GM12891 (cell line): Measurements from ENCODE around the gene SLC17A9. TPM values are rescaled to one million over a fixed set of nuclear protein-coding genes. Genes with fewer than 3 reads are reported as not detected.

Experiments
- DNase-seq: peaks from one replicate; pipeline ENCODE4 v3.0.0; 2011; ENCODE audit warnings: low spot score; ENCODE audit not compliant: insufficient read length
- FAIRE-seq: peaks from 2 replicates; lab custom pipeline; 2011; peaks lifted over from hg19 to GRCh38; lab: Jason Lieb, UNC
- PAX5 ChIP-seq: IDR thresholded peaks from 2 replicates; pipeline ENCODE4 v1.6.1; 2011; ENCODE audit warnings: low read length, moderate library complexity, mild to moderate bottlenecking; ENCODE audit not compliant: insufficient read depth, severe bottlenecking
- POLR2A ChIP-seq: IDR thresholded peaks from 2 replicates; pipeline ENCODE4 v1.6.1; 2011; ENCODE audit warnings: low read depth, low read length, control low read depth
- POLR2AphosphoS5 ChIP-seq: IDR thresholded peaks from 2 replicates; pipeline ENCODE4 v1.6.1; 2011; ENCODE audit warnings: low read depth, low read length, control low read depth
- POU2F2 ChIP-seq: IDR thresholded peaks from 2 replicates; pipeline ENCODE4 v1.6.1; 2011; ENCODE audit warnings: low read depth, mild to moderate bottlenecking, control low read depth, low read length, moderate library complexity
- SPI1 ChIP-seq: IDR thresholded peaks from 2 replicates; pipeline ENCODE4 v1.6.1; 2011; ENCODE audit warnings: low read depth, low read length, control low read depth
- TAF1 ChIP-seq: IDR thresholded peaks from 2 replicates; pipeline ENCODE4 v1.6.1; 2011; ENCODE audit warnings: low read depth, low read length, control low read depth
- polyA plus RNA-seq: library from polyadenylated mRNA; unstranded; fragments of >200 nt; gene quantifications from one replicate; pipeline ENCODE4 v1.2.1, GENCODE V29; 2012; ENCODE audit warnings: low read depth, missing spikeins, inconsistent platforms; ENCODE audit not compliant: missing spikeins

SLC17A9 gene, protein sequence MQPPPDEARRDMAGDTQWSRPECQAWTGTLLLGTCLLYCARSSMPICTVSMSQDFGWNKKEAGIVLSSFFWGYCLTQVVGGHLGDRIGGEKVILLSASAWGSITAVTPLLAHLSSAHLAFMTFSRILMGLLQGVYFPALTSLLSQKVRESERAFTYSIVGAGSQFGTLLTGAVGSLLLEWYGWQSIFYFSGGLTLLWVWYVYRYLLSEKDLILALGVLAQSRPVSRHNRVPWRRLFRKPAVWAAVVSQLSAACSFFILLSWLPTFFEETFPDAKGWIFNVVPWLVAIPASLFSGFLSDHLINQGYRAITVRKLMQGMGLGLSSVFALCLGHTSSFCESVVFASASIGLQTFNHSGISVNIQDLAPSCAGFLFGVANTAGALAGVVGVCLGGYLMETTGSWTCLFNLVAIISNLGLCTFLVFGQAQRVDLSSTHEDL
- polyA plus RNA-seq: 33.7 TPM

DNA sequence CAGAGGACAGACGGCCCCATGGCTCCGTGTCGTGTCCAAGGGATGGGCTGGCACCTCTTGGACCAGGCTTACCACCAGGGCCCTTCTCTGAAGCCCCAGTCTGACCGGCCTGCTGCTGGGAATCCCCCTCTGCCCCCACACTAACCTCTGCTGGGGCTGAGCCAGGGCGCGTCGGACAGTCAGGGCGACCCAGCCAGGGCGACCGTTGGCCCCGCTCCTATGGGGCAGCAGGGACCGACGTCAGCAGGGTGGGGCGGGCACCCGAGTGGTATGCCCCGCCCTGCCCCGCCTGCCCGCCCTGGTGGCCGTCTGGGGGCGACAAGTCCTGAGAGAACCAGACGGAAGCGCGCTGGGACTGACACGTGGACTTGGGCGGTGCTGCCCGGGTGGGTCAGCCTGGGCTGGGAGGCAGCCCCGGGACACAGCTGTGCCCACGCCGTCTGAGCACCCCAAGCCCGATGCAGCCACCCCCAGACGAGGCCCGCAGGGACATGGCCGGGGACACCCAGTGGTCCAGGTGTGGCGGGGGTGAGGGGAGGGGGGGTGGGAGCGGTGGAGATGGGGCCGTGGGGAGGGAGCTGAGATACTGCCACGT, at the start of gene SLC17A9:
Gene SLC17A9, plus strand, starts transcription at position 337 of the 595 bp plus-strand sequence. Its CDS starts 122 bp downstream, at position 459.
- DNase-seq (peak; percentile 86), FAIRE-seq (peak; percentile 85)
- TF ChIP-seq SPI1 (no peak), TAF1 (no peak), PAX5 (no peak), POU2F2 (no peak), POLR2AphosphoS5 (peak; percentile 68; the same call in 1 of the 2 replicates), POLR2A (0 out of 2 replicates have a peak, but pooled peaks have one; percentile 36)

DNA sequence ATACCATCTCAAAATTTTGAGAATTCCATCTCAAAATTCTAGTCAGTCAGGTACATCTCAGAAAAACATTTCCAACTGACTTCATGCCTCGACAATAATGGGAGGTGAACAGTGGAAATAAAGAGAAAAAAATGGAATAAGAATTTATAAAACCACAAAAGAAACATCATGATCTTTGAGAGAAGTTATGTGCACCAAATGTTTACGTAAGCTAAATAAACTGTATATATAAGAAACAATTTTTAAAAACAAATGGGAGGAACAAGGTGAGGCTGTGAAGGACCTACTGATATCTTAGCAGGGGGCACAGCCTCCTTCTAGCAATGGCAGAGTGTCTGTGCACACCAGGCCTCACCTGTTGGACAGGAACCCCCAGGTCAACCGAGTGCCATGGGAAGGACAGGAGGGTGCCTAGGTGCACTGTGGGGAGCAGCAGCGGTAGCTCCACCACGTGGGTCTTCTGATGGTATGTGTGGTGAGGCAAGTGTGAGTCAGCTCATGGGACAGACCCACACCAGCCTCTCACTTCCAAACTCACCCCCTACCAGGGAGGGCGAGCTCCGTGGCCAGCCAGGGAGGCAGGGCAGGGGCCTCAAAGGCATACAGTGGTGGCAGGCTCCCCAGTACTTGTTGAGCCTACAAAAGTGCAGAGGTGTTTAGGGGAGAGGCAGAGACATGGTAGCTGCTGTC, 49.4 kb upstream of the SLC17A9 start:
- TF ChIP-seq POLR2AphosphoS5 (peak; percentile 61), PAX5 (no peak)
- DNase-seq: no peak
- no peak for FAIRE-seq

DNA sequence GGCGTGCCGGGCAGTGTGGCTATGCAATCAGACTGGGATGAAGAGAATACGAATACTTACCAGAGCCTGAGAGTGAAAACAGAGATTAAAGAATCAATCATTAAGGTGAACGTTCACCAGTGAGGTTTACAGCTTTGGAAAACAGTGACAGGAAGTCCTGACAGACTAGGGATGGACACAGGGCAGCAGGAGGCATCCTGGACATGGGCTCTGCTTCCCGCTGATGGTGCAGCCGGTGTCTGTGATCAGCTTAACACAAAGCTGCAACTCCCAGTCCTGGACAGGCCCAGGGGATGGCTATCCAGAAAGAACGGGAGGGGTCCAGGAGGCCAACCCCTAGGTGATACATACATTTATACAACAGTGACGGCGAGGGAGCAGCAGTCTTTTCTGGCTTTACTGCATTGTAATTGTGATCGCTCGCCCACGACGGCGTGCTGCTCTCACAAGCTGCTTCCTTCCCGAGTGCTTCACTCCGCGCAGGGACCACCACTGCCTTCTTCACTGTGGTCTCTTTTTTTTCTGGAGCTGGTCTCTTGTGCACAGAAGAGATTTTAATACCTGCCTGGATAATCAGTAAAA, 46.9 kb upstream of the SLC17A9 start:
- DNase-seq (no peak), FAIRE-seq (no peak)
- TF ChIP-seq POU2F2: no peak
- no peak for TF ChIP-seq POLR2A
- TF ChIP-seq SPI1: no peak
- TF ChIP-seq TAF1: no peak
- TF ChIP-seq PAX5: no peak
- TF ChIP-seq POLR2AphosphoS5: no peak

DNA sequence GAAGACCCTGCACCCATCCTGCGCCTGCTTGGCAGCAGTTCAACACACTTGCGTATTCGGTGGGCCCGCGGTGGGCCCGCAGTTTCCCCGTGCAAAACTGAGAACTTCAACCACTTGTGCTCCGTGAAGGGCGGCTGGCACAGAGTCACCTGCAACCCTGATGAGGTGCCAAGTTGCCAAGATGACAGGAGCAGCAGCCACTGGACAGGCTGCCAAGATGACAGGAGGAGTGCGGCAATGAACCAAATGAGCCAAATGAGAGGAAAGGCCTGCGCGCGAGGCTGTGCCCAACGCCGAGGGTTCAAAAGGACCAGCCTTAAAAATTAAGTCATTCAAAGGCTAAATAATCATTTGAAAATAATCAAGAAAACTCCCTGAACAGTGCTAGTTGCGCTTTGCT, 46.3 kb upstream of the SLC17A9 start:
- no peak for TF ChIP-seq POLR2A
- no peak for TF ChIP-seq SPI1
- no peak for TF ChIP-seq PAX5
- no peak for TF ChIP-seq TAF1
- TF ChIP-seq POLR2AphosphoS5: no peak
- TF ChIP-seq POU2F2: no peak
- FAIRE-seq: no peak
- no peak for DNase-seq

DNA sequence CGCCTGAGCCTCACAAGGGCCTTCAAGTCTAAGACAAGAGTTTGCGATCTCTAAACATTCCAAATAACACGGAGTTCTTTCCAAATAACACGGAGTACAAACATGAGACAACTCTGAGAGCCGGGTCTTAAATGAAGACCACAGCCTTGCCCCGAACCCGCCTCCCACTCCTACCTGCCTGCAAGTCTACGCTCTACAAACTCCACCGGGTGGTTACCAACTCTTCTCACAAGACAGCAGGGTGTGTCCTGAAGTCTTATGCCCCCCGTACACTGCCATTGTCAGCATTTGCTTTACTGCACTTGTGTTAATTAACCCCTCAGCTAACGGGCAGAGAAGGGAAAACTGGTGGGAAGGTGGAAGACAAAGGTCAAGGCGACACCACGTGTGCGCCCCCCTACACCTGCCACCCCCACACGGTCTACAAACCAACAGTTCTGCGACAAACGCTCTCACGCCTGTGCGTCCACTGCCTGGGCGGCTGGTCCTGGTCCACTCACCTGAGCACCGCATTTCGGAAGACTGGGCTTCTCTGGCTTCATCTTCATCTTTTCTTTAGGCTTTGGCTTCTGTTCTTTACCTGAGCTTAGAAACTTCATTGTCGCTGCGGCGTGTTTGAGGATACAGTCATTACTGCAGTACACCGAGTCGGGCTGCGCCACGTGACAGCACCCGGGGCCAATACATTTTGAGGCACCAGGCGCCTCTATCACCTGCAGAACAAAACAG, 45.7 kb upstream of the SLC17A9 start:
- DNase-seq (no peak), FAIRE-seq (no peak)
- TF ChIP-seq POU2F2: no peak
- no peak for TF ChIP-seq POLR2AphosphoS5
- no peak for TF ChIP-seq TAF1
- TF ChIP-seq POLR2A: no peak
- TF ChIP-seq PAX5: no peak

DNA sequence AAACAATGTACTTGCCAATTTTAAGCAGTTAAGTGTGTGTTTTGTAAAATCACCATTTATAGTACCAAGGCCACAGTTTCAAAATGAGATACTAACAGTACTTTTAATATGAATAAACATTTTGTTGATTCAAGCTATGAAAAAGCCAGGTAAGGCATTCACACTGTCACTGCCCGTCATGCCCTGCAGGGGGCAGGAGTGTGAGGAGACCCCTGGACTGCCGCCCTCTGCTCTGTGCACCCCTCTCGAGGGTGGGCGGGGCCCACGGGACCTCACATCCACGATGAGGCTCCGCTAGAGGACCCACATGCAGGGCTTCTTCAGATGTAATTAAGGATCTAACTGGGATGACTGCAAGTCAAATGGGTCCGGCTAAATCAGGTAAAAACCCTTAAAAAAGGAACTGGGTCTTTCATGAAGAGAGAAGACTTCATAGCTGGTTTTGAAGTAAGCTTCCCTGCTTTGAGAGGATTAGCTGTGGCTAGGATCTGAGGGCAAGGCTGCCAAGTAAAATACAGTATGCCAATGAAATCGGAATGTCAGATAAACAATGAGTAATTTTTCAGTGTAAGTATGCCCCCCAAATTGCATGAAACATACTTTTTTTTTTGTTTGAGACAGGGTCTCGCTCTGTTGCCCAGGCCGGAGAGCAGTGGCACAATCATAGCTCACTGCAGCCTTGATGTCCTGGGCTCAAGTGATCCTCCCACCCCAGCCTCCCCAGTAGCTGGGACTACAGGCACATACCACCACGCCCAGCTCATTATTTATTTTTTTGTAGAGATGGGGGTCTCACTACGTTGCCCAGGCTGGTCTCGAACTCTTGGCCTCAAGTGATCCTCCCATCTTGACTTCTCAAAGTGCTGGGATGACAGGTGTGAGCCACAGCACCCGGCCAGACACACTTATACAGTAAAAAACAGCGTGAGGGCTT, 44.9 kb upstream of the SLC17A9 start:
- FAIRE-seq (no peak), DNase-seq (peak; percentile 43)
- TF ChIP-seq PAX5 (no peak), POU2F2 (no peak), POLR2A (no peak; the same call in 1 of the 2 replicates), SPI1 (peak; percentile 52)

DNA sequence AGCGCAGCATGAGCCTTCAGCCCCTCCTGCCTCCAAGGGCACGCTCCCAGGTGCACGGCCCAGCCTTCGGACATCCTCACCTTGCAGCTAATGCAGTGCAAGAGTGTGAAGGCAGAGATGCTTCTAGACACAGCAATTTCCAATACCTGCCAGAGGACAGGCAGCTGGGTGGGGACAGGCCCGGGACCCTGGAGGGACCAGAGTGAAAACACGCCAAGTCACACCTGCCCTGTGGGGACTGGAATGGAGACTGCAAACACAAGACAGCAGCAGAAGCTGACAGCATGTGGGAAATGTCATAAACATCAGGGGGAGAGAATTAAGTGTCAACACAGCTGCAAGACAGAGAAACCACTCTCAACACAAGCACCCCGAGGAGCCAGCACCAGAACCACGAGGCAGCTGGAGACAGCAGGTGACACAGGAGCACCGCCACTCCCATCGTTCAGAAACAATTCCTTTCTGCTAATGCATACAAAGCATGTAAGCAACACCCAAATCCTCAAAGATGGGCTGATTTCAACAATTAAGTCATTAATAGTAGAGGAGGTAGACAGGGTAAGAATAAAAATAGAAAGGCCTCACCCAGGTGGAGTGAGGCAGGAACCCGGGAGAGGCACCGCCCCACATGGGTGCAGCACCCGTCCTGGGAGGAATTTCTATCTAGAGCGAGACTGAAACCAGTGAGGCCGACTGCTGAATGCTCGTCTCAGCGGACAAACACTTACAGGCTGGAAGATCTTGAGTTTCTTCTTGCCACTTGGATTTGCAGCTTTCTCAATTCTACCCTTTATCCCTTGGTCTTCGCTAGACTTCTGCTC, 43.3 kb upstream of the SLC17A9 start:
- DNase-seq: no peak
- no peak for TF ChIP-seq PAX5
- TF ChIP-seq POLR2A: peak; percentile 21; the same call in 1 of the 2 replicates
- FAIRE-seq: no peak
